H1 (cell line): ENCODE data around the gene SPATS2. TPM values are rescaled to one million over a fixed set of nuclear protein-coding genes. Genes with fewer than 3 reads are reported as not detected.

ENCODE experiments used
- CBX5 ChIP-seq: fragments of 300-800, 300-1000 bp; sonication (generic); IDR thresholded peaks from 2 replicates; pipeline ENCODE4 v1.7.1; 2016; ENCODE audit warnings: antibody characterized with exemption, low read length, low read depth
- CEBPB ChIP-seq: IDR thresholded peaks from 2 replicates; pipeline ENCODE4 v1.6.1; 2012; ENCODE audit warnings: low read depth, low read length
- CHD7 ChIP-seq: fragments of 300-600 bp; sonication (generic); IDR thresholded peaks from 2 replicates; pipeline ENCODE4 v1.7.1; 2012; ENCODE audit warnings: low read length, moderate library complexity, mild to moderate bottlenecking, inconsistent platforms; ENCODE audit not compliant: insufficient replicate concordance
- EZH2 ChIP-seq: fragments of 200-600 bp; sonication (generic); IDR thresholded peaks from 2 replicates; pipeline ENCODE4 v1.7.1; 2012; ENCODE audit warnings: low read depth, mild to moderate bottlenecking, moderate library complexity, low read length, inconsistent platforms; ENCODE audit not compliant: severe bottlenecking
- FOSL1 ChIP-seq: IDR thresholded peaks from 2 replicates; pipeline ENCODE4 v1.6.1; 2011; ENCODE audit warnings: mild to moderate bottlenecking, low read depth, low read length, moderate library complexity; ENCODE audit not compliant: insufficient read depth
- KDM1A ChIP-seq: fragments of 200-600, 300-600 bp; sonication (generic); IDR thresholded peaks from 2 replicates; pipeline ENCODE4 v1.7.1; 2016; ENCODE audit warnings: mild to moderate bottlenecking, low read length, borderline replicate concordance
- SIRT6 ChIP-seq: IDR thresholded peaks from one replicate; pipeline ENCODE4 v1.7.1; 2012; ENCODE audit warnings: low read length, inconsistent platforms
- TAF7 ChIP-seq: optimal IDR thresholded peaks from 2 replicates; pipeline ENCODE3; 2011; ENCODE audit warnings: low read depth, mild to moderate bottlenecking, inconsistent platforms, low read length, moderate library complexity, borderline replicate concordance
- TCF12 ChIP-seq: IDR thresholded peaks from 2 replicates; pipeline ENCODE4 v1.6.1; 2011; ENCODE audit warnings: low read depth, mild to moderate bottlenecking, low read length
- TEAD4 ChIP-seq: IDR thresholded peaks from 2 replicates; pipeline ENCODE4 v1.6.1; 2012; ENCODE audit warnings: low read depth, low read length, inconsistent platforms, mixed read lengths
- polyA plus RNA-seq, 7 experiments: library from polyadenylated mRNA; depleted of rRNA in 3 of 7; stranded (reverse) in 5 of 7; unstranded in 2 of 7; fragments of >200 nt in 5 of 7; fragments of 200-250 nt in 2 of 7; gene quantifications; 1 replicate in 5 of 7; 2 replicates in 1 of 7; 4 replicates in 1 of 7; pipeline versions ENCODE4 v1.2.1 to v1.2.3, GENCODE V29; 2011 to 2013; ENCODE audit warnings: missing spikeins in 2 of 7, mixed read lengths in 2 of 7
- total RNA-seq: library from RNA; stranded (reverse); fragmentation: NEBNext Ultra II Directional; extraction: Animal tissue kit (Norgen Biotek cat#: 25700); gene quantifications from 2 replicates; pipeline ENCODE4 v1.2.1, GENCODE V29; 2021

The SPATS2 gene
- total and polyA plus RNA-seq, 2 of the 8 experiments (the other 6 are each of a cell fraction or from before 2014, with no cell fraction given): 19.2 to 24.5 TPM

- TF ChIP-seq CHD7 (no peak), SIRT6 (no peak), TAF7 (no peak), FOSL1 (no peak), EZH2 (no peak), CEBPB (no peak), TCF12 (no peak), TEAD4 (no peak), CBX5 (no peak), KDM1A (no peak)
These were observed 191.3 kb downstream of the SPATS2 start (continued) for GRCh38 chr12:49558526-49558925.
